HG03378 (cell line): ENCODE measurements around the gene ARL10.
A peak's percentile ranks its signal among the peaks of the same experiment; 100 is the strongest.
"Not testable (repeated sequence)": the region's sequence is repeated elsewhere in the genome, so short reads cannot be mapped to it uniquely, and the experiment has no call there.

Experiments used
- ATAC-seq: cut with Tn5 transposase; IDR thresholded peaks from one replicate; pipeline ENCODE4 v1.9.1; 2021; ENCODE audit warnings: mild to moderate bottlenecking, moderate library complexity; ENCODE audit not compliant: unreplicated experiment

ARL10 gene

GRCh38 chr5:176388444-176389134 is 23.3 kb downstream of the ARL10 start, which contains the start of the genes HIGD2A and NOP16:
Gene HIGD2A (plus strand): TSS chr5:176388751. CDS start chr5:176388820, 69 bp downstream.
Gene NOP16 (minus strand): TSS chr5:176388598. CDS start chr5:176388539, 59 bp downstream.
- ATAC-seq = peak; percentile 74

DNA sequence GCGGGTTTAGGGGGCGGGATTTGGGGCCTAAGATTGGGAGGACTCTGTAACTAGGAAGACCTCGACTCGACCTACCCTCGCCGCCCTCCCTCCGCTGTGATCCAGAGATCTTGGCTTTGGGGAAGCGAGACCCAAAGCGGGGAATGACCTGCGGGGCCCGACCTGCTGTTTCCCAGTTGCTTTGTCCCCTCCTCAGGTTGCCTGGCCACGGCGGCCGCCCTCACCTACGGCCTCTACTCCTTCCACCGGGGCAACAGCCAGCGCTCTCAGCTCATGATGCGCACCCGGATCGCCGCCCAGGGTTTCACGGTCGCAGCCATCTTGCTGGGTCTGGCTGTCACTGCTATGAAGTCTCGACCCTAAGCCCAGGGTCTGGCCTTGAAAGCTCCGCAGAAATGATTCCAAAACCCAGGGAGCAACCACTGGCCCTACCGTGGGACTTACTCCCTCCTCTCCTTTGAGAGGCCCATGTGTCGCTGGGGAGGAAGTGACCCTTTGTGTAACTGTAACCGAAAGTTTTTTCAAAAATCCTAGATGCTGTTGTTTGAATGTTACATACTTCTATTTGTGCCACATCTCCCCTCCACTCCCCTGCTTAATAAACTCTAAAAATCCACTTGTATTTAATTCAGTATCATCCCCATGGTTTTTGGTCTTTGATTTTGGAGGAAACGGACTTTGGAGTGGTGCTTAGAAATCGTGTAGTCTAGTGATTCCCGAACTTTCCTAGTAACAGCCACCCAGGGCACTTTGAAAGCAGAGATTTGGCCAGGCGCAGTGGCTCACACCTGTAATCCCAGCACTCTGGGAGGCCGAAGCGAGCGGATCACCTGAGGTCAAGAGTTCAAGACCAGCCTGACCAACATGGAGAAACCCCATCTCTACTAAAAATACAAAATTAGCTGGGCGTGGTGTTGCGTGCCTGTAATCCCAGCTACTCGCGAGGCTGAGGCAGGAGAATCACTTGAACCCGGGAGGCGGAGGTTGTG is 24.1 kb downstream of the ARL10 start:
- peak; percentile 21 for ATAC-seq

GRCh38 chr5:176391479-176391878 is 26.2 kb downstream of the ARL10 start:
- no peak for ATAC-seq

DNA sequence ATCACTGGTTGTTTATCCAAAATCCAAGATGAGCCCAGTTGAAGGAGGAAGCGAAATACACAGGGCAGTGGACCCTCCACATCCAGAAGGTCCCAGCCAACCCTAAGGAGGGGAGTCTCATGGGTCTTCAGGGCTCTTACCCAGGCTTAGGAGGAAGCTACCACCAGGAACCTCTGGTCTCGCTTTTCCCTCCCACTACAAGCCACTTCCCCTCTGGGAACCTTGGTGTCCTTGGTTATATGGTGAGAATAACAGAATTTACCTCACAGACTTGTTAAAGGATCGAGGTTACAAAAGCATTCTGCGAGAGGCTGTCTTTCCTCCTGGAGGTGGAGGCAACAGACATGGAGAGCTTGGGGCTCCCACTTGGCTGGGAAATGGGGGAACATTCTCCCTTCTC is 26.7 kb downstream of the ARL10 start:
- ATAC-seq = no peak

DNA sequence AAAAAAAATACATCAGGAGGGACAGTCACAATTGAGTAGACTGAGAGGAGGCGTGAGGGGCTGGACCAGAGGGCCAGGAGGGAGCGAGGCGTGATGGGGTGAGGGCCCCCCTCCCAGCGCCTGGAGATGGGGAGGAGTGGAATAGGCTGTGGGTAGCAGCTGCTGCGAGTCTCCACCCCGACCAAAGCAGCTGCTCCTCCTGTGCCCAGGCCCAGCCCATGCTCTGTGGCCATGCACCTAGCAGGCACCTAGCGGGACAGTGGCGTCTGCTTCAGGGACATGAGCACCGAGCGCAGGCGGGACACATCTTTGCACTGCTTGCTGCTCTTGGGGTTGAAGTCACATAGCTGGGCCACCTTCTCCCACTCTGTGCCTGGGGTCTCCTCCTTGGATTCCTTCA is 27.2 kb downstream of the ARL10 start:
- ATAC-seq = no peak

GRCh38 chr5:176394096-176394495 is 28.8 kb downstream of the ARL10 start:
- no peak for ATAC-seq

- no peak for ATAC-seq
Observed at GRCh38 chr5:176394881-176395675, 29.8 kb downstream of the ARL10 start.

- ATAC-seq = no peak
Observed at GRCh38 chr5:176396330-176396729, 31.0 kb downstream of the ARL10 start.

GRCh38 chr5:176397736-176398420 is 32.6 kb downstream of the ARL10 start:
- no peak for ATAC-seq

DNA sequence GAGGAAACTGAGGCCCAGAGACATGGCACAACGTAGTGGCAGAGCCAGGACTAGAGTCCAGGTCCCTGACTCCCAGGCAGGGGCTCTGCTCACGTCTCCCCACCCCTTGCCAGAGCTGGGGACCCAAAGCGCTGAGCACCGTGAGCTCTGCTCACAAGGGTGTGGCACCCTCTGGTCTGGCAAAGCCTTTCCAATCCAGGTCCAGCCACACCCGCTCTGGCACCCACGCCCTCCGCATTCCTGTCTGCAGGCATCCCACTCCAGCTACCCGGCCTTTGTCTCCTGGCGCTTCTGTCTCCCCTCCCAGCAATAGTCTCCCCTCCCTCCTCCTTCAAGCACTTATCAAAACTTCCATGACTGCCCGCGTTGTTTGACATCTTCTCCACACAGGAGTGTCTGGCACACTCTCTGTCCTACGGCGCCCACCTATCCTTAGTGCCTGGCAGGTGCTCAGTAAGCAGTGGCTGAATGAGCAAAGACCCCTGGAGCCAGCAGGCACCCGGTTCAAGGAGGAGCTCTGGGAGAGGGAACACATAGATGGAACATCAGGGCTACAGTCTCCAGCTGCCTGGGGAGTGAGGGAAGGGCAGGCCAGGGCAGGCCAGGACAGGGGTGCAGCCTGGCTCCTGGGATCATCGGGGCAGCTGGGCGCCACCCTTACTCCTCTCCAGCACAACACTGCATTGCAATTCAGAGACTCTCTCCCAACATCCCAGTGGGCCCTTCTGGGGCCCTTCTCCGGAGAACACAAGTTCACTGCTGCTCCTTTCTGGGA is 35.3 kb downstream of the ARL10 start:
- ATAC-seq = no peak

DNA sequence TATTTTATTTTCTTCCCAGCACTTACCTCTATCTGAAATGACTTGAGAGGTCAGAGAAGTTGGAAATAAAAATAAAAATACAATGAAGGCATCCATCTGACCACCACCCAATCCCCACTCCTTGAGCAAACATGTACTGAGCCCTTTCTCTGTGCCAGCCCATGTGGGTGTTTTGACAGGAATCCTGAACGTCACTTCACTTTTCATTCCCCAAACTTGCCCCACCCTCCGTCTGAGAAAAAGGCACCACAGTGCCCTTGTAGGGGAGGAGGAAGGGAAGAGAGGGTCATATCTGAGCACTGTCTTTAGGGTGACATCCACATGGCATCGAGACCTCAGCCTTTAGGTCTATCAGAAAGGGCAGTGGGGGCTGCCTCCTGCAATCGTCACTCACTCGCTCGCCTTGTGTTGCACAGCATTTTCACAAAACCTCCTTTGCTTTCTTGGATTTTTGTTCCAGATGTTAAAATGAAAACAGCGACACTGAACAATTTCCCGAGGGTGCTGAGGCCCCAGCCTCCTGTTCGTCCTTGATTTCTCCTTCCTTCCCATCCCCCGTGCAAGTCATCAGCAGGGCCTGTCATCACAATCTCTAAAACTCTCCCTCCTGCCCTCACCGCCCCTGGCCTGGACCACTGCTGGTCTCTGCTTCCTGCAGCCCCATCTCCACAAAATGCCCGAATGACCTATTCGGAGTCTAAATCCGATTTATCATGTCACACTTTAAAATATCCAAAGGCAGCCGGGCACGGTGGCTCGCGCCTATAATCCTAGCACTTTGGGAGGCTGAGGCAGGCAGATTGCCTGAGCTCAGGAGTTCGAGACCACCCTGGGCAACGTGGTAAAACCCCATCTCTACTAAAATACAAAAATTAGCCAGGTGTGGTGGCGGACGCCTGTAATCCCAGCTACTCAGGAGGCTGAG is 36.3 kb downstream of the ARL10 start:
- no peak for ATAC-seq

GRCh38 chr5:176405656-176406435 is 40.6 kb downstream of the ARL10 start:
- no peak for ATAC-seq

GRCh38 chr5:176406436-176407052 is 41.3 kb downstream of the ARL10 start:
- no peak for ATAC-seq

DNA sequence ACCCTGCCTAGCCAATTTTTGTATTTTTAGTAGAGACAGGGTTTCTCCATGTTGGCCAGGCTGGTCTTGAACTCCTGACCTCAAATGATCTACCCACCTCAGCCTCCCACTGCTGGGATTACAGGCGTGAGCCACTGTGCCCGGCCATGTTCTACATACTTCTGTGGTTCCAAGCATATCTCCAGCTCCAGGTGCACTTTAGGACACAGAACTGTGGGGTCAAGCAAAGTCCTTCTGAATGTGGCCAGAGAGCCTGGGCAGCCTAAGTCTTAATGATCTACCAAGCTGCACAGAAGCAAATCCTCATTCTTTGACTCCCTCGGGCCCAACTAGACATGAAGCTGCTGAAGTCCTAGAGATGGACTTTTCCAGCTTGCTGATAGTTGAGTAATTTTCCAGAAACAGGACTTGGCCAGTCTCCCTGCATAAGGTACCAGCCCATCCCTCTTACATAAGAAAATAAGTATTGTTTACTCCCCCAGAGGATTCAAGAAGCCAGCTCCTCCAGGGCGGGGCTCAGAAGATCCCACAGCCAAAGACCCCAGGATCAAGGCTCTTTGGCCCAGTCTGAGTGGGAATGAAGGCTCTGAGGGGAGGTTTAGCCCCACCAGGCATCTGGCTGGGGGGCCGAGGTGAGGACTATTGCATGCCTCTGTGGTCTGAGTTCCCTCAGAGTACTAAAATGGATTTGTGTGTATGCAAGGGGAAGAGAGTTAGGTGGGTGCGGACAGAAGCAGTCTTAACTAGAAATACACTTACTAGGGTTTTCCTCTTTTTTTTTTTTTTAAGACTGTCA is 42.4 kb downstream of the ARL10 start:
- ATAC-seq = no peak

DNA sequence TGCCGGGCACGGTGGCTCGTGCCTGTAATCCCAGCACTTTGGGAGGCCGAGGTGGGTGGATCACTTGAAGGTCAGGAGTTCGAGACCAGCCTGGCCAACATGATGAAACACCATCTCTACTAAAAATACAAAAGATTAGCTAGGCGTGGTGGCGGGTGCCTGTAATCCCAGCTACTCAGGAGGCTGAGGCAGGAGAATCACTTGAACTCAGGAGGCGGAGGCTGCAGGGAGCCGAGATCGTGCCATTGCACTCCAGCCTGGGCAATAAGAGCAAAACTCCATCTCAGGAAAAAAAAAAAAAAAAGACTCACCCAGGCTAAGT is 42.9 kb downstream of the ARL10 start:
- ATAC-seq = not testable (repeated sequence)

DNA sequence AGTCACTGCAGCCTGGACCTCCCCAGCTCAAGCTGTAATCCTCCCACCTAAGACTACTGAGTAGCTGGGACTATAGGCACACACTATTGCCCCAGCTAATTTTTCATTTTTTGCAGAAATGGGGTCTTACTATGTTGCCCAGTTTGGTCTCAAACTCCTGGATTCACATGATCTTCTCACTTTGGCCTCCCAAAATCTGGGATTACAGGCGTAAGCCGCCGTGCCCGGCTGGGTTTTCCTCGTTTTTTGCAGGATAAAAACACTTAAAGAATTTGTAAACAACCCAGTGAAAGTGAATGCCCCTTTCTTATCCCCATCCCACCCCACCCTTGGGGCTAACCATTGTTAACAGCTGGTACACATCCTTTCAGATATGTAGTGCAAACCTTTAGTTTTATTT is 43.3 kb downstream of the ARL10 start:
- no peak for ATAC-seq

- ATAC-seq = no peak
Observed at GRCh38 chr5:176409765-176410164, 44.5 kb downstream of the ARL10 start.
